Activated CD4-positive, alpha-beta memory T cell treated with anti-CD3 and anti-CD28 coated beads for 36 hours (primary cell): ENCODE measurements around the gene AFF1. TPM values are rescaled to one million over a fixed set of nuclear protein-coding genes. Genes with fewer than 3 reads are reported as not detected.
"Not testable (repeated sequence)": the region's sequence is repeated elsewhere in the genome, so short reads cannot be mapped to it uniquely, and the experiment has no call there.

Source experiments
- CTCF ChIA-PET: fragments of 350-600 bp; sonication (Branson Sonifier 250); formaldehyde crosslinking; loops from one replicate; lab custom pipeline; 2021; ENCODE audit warnings: antibody characterized with exemption, inconsistent platforms; lab: Charles Lee
- POLR2A ChIA-PET: fragments of 350-600 bp; sonication (Branson Sonifier 250); formaldehyde crosslinking; loops from one replicate; lab custom pipeline; 2021; ENCODE audit warnings: antibody characterized with exemption; lab: Charles Lee
- DNase-seq: peaks from one replicate; pipeline ENCODE4 v3.0.0-alpha.2; 2020
- H3K27ac Mint-ChIP-seq: one replicate; pipeline ENCODE4 v1.8.0; 2021; ENCODE audit warnings: mixed read lengths
- H3K27me3 Mint-ChIP-seq: one replicate; pipeline ENCODE4 v1.8.0; 2021; ENCODE audit warnings: mixed read lengths
- H3K36me3 Mint-ChIP-seq: one replicate; pipeline ENCODE4 v1.8.0; 2021; ENCODE audit warnings: mixed read lengths
- H3K4me1 Mint-ChIP-seq: one replicate; pipeline ENCODE4 v1.8.0; 2021; ENCODE audit warnings: low read depth, mixed read lengths
- H3K4me3 Mint-ChIP-seq: one replicate; pipeline ENCODE4 v1.8.0; 2021; ENCODE audit warnings: mild to moderate bottlenecking, mixed read lengths
- H3K9me3 Mint-ChIP-seq: one replicate; pipeline ENCODE4 v1.8.0; 2021; ENCODE audit warnings: mixed read lengths
- intact Hi-C: fragments of 100-400 bp; cut with micrococcal nuclease; formaldehyde crosslinking; loops from one replicate; pipeline ENCODE4 v1.15.1; 2023
- total RNA-seq, 2 experiments: library from RNA; stranded (reverse); gene quantifications; one replicate each; pipeline ENCODE4 v1.2.3, GENCODE V29; 2021

AFF1 gene
- total RNA-seq, 2 experiments from 2014 or later = 46.1 to 50.8 TPM

DNA sequence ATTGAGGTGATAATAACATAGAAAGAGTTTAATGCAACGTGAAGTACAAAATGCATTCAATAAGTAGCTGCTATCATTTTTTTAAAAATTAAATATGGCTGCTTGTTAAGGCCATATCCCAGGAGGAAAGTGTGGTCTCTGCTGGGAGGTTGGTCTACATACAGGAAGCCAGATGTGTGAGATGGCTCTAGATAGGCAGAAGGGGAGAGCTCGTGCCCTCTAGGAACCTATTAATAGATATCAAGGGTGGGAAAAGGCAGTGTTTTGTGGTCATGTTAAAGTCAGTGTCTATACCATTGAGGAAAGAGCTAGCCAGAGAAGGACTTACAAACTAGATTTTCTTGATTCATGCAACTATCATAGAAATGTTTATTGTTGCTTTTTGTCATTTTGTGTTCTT is 145.2 kb downstream of the AFF1 start:
- H3K36me3 Mint-ChIP-seq = peaks cover 7% of the 10 kb centered on the region
- H3K27ac Mint-ChIP-seq = no peak overlapping the region
- peaks cover 2% of the 10 kb centered on the region for H3K9me3 Mint-ChIP-seq
- no peaks in the 10 kb centered on the region for H3K27me3 Mint-ChIP-seq
- DNase-seq = no peak
- ChIA-PET POLR2A (no interaction called here), CTCF (interaction anchor here (1.7 kb wide), 1 partner anchor 158 kb away, joined by 6 read pairs; no protein-coding TSS in a partner anchor)
- H3K4me1 Mint-ChIP-seq = peaks cover 36% of the 10 kb centered on the region
- intact Hi-C loops = no loop called here
- H3K4me3 Mint-ChIP-seq = no peak overlapping the region

DNA sequence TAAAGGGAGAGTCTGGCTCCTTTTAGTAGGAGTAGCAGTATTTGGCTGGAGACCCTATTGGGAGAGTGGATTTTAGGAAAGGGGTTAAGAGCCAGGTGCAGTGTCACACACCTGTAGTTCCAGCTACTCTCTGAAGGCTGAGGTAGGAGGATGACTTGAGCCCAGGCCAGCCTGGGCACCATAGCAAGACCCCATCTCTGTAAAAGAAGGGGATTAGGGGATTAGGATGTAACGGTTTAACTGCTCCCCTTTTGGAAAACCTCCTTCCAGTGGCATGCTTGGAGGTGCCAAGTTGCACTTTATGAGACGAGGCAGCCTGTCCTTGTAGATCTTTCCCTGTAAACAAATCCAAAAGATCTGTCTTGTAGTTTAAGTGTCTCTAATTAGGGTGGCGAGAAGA is 145.7 kb downstream of the AFF1 start:
- ChIA-PET POLR2A (no interaction called here), CTCF (interaction anchor here (1.7 kb wide), 1 partner anchor 158 kb away, joined by 6 read pairs; no protein-coding TSS in a partner anchor)
- no peak for DNase-seq
- H3K27ac Mint-ChIP-seq = no peak overlapping the region
- H3K4me1 Mint-ChIP-seq = peaks cover 33% of the 10 kb centered on the region
- no peak overlapping the region for H3K4me3 Mint-ChIP-seq
- peaks cover 7% of the 10 kb centered on the region for H3K36me3 Mint-ChIP-seq
- H3K27me3 Mint-ChIP-seq = no peaks in the 10 kb centered on the region
- H3K9me3 Mint-ChIP-seq = peaks cover 2% of the 10 kb centered on the region
- intact Hi-C loops = no loop called here

DNA sequence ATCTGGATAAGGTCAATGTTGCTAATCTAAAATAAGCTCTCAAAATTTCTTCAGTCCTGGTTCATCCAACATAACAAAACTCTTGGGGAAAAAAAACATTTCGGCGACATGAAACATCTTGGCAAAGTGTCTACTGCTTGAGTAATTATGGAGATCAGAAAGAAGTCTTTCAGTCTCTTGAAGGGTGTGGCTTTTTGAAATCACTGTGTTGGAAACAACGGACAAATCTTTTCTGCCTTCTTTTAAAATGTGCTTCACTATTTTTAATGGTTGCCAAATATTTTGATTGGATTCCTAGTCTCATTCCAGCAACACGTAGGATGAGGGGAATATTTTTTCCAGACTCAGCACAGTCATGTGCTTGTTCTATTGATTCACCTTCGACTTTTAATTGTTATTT is 147.0 kb downstream of the AFF1 start:
- H3K4me1 Mint-ChIP-seq = peaks cover 32% of the 10 kb centered on the region
- H3K4me3 Mint-ChIP-seq = no peak overlapping the region
- POLR2A ChIA-PET = interaction anchor here (0.6 kb wide), 1 partner anchor 9 kb away, joined by 3 read pairs; no protein-coding TSS in a partner anchor
- H3K36me3 Mint-ChIP-seq = peaks cover 10% of the 10 kb centered on the region
- no peak for DNase-seq
- CTCF ChIA-PET = no interaction called here
- peaks cover 2% of the 10 kb centered on the region for H3K9me3 Mint-ChIP-seq
- no peaks in the 10 kb centered on the region for H3K27me3 Mint-ChIP-seq
- intact Hi-C loops = no loop called here
- no peak overlapping the region for H3K27ac Mint-ChIP-seq

DNA sequence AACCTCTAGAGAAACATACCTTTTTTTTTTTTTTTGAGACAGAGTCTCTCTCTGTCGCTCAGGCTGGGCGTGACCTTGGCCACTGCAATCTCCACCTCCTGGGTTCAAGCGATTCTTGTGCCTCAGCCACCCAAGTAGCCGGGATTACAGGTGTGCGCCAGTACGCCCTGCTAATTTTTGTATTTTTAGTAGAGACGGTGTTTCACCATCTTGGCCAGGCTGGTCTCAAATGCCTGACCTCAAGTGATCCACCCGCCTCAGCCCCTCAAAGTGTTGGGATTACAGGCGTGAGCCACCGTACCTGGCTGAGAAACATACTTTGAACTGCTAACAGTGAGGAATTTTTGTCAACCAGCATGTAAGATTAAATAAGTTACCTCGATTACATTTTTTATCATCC is 150.9 kb downstream of the AFF1 start:
- H3K36me3 Mint-ChIP-seq, intact Hi-C loops, H3K9me3 Mint-ChIP-seq, H3K4me3 Mint-ChIP-seq, CTCF ChIA-PET, DNase-seq, H3K27me3 Mint-ChIP-seq, POLR2A ChIA-PET, H3K27ac Mint-ChIP-seq: not testable (repeated sequence)
- peaks cover 27% of the 10 kb centered on the region for H3K4me1 Mint-ChIP-seq

DNA sequence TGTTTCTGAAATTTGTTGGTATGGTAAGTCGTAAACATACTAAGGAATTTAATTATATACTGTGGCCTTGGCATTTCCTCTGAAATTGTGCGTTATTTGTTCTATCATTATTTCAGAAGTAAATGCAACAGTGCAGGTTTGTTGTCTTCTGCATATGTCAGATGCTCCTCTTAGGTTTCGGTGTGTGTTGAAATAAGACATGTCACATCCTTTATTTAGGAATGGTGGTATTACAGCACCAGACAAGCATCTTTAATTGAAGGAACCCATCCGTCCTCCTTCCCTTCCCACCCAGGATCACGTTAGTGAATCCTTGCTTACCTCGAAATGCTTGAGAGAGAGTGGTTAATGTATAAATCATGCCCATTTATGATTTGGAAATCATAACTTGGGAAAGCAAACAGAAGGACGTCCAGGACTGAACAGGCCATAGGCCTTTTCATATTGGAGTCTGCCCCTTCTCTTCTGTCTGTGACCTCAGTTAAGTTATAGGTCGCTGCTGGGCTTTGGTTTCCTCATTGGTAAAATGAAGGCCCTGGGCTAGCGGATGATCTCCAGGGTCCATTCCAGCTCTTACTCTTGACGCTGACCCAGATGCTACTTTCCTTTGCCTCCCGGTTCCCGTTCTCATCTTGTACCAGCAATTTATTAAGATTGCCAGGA is 151.5 kb downstream of the AFF1 start:
- ChIA-PET POLR2A (no interaction called here), CTCF (no interaction called here)
- Mint-ChIP-seq H3K9me3 (no peaks in the 10 kb centered on the region), H3K4me3 (no peak overlapping the region), H3K4me1 (peaks cover 26% of the 10 kb centered on the region), H3K27ac (no peak overlapping the region), H3K27me3 (no peaks in the 10 kb centered on the region), H3K36me3 (peaks cover 8% of the 10 kb centered on the region)
- intact Hi-C loops = no loop called here
- no peak for DNase-seq

DNA sequence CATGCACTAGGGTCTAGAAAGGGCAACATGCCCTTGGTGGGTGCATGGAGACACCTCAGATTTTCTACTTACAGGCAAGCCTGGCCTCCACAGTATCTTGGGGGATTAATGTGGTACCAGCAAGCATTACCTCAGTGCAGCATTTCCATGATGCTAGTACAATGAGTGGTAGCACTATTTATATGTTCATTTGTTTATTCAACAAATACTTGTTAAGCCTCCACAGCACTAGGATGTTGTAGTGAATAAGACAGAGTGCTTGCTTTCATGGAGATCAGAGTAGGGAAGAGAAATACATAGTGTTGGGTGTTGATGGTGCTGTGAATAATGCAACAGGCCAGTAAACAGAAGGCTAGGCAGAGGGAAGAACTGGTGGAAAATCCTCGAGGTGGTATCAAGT is 152.2 kb downstream of the AFF1 start:
- no peaks in the 10 kb centered on the region for H3K9me3 Mint-ChIP-seq
- no peak overlapping the region for H3K27ac Mint-ChIP-seq
- ChIA-PET POLR2A (no interaction called here), CTCF (no interaction called here)
- H3K27me3 Mint-ChIP-seq = no peaks in the 10 kb centered on the region
- peaks cover 24% of the 10 kb centered on the region for H3K4me1 Mint-ChIP-seq
- H3K4me3 Mint-ChIP-seq = no peak overlapping the region
- DNase-seq = no peak
- peaks cover 8% of the 10 kb centered on the region for H3K36me3 Mint-ChIP-seq
- intact Hi-C loops = no loop called here

DNA sequence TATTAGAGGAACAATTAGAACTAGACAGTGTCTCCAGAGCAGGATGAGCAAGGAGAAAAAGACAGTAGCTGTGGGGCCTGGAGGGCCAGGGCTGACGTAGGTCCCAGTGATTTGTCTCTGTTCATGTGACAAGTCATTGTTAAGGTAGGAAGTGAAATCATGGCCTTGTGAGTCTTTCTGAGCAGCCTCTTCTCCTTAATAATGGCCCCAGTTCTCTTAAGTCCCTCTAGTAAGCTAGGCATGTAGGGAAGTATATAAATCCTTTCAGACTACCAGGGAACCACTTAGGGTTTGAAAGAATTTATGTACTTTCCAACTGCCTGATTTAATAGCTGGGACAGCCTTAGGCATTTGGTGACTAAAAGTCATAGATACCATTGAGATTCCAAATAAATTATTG is 152.6 kb downstream of the AFF1 start:
- POLR2A ChIA-PET = no interaction called here
- intact Hi-C loops = no loop called here
- peaks cover 8% of the 10 kb centered on the region for H3K36me3 Mint-ChIP-seq
- peaks cover 28% of the 10 kb centered on the region for H3K4me1 Mint-ChIP-seq
- no peaks in the 10 kb centered on the region for H3K27me3 Mint-ChIP-seq
- no peak overlapping the region for H3K27ac Mint-ChIP-seq
- DNase-seq = no peak
- CTCF ChIA-PET = interaction anchor here (7.6 kb wide), 1 partner anchor 165 kb away, joined by 176 read pairs; no protein-coding TSS in a partner anchor
- H3K9me3 Mint-ChIP-seq = no peaks in the 10 kb centered on the region
- H3K4me3 Mint-ChIP-seq = no peak overlapping the region

DNA sequence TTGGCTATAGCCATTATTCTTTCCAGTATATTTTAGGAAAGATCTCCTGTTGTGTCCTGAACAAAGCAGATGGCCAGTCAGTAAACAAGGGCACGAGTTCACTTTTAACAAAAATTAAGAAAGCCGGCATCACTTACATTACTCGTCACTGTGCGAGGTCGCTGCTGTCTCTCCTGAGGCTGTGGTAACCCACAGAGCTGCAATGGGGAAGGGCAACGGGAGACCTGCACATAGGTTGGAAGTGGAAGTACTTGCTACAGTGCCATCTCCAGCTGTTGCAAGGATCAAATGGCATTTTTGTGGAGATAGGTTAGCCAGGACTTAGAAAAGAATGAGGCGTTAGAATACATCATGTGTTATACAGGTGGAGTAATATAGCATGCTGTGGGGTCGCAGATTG is 153.4 kb downstream of the AFF1 start:
- no peak overlapping the region for H3K27ac Mint-ChIP-seq
- CTCF ChIA-PET = interaction anchor here (7.6 kb wide), 1 partner anchor 166 kb away, joined by 176 read pairs; no protein-coding TSS in a partner anchor
- peaks cover 9% of the 10 kb centered on the region for H3K36me3 Mint-ChIP-seq
- no peaks in the 10 kb centered on the region for H3K27me3 Mint-ChIP-seq
- DNase-seq = no peak
- peaks cover 35% of the 10 kb centered on the region for H3K4me1 Mint-ChIP-seq
- intact Hi-C loops = no loop called here
- H3K9me3 Mint-ChIP-seq = no peaks in the 10 kb centered on the region
- no peak overlapping the region for H3K4me3 Mint-ChIP-seq
- POLR2A ChIA-PET = interaction anchor here (0.7 kb wide), 1 partner anchor 38 kb away, joined by 3 read pairs; no protein-coding TSS in a partner anchor

DNA sequence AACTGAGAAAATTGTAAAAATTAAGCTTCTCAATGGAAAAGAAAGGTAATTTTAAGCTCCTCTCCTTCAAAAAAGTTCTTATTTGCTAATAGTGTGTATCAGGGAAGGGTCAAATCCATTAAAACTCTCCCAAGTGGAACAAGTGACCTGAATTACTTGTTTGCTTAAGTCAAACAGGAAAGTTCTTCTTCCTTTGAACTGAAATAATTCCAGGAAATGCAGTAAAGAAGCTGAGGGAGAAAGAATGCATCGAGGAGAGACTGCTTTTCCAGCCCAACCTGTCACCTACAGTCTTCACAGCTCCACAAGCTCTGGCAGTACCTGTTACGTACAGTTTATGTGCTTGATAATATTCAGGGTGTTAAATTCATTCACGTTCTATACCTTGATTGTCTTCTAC is 154.6 kb downstream of the AFF1 start:
- Mint-ChIP-seq H3K9me3 (no peaks in the 10 kb centered on the region), H3K27me3 (no peaks in the 10 kb centered on the region), H3K4me3 (no peak overlapping the region), H3K36me3 (peaks cover 9% of the 10 kb centered on the region), H3K4me1 (peaks cover 40% of the 10 kb centered on the region), H3K27ac (no peak overlapping the region)
- POLR2A ChIA-PET = interaction anchor here (0.5 kb wide), 1 partner anchor 78 kb away, joined by 3 read pairs; no protein-coding TSS in a partner anchor
- intact Hi-C loops = no loop called here
- CTCF ChIA-PET = interaction anchor here (0.7 to 7.6 kb wide), 2 partner anchors 54 to 167 kb away, joined by 4 to 176 read pairs; no protein-coding TSS in a partner anchor
- DNase-seq = no peak

DNA sequence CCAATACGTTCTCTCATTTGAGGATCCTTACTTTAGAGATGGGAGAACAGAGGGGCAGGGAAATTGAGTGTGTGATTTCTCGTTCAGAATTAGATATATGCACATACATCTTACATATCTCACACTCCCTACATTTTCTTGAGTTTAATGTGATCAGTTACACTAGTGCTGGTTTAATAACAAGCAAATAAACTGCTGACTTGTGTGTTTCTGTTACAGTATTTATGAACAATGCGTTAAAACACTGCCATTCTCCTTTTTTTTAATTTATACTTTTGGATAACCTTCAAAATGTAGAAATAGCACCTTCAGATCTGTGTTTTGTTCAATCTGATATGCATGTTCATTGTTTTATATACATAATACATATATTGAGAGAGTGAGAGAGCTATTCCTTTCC is 155.5 kb downstream of the AFF1 start:
- peaks cover 41% of the 10 kb centered on the region for H3K4me1 Mint-ChIP-seq
- H3K9me3 Mint-ChIP-seq = no peaks in the 10 kb centered on the region
- H3K27ac Mint-ChIP-seq = no peak overlapping the region
- ChIA-PET POLR2A (no interaction called here), CTCF (interaction anchor here (7.6 kb wide), 1 partner anchor 168 kb away, joined by 176 read pairs; no protein-coding TSS in a partner anchor)
- peaks cover 5% of the 10 kb centered on the region for H3K36me3 Mint-ChIP-seq
- no peaks in the 10 kb centered on the region for H3K27me3 Mint-ChIP-seq
- H3K4me3 Mint-ChIP-seq = no peak overlapping the region
- DNase-seq = no peak
- intact Hi-C loops = no loop called here

DNA sequence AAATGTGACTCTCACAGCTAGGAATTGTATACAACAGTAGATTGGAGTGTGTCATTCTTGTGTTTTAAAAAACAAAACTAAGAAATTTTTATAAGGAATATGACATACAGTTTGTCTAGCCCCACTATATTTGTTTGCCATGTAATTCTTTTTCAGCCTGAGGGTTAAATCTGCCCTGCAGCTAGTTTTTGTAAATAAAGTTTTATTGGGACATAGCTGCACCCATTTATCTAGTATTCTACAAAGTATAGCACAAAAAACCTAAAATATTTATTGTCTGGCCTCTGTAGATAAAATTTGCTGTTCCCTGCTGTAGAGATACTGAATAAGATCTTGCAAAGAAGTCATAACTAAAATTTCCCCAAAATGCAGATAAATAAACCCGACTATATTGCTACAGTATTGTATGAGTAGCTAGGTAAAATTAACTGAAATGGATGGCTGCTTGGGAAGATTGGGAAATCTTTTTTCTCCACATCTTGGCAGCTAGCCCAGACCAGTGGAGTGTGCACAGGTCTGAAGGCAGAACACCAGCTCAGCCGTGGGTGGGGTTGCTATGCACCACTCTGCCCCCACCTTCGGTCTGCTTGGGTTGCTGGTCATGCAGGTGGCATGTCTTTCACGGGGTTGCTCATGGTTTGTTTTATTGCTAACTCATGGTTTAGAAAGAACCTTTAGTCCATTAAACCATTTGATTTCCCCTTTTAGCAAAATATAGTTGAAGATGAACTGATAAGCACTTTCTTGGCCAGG is 157.8 kb downstream of the AFF1 start:
- intact Hi-C loops = loop anchor here (1.0 kb wide), 8 partner anchors 11 to 170 kb away; no protein-coding TSS in a partner anchor
- H3K27ac Mint-ChIP-seq = no peak overlapping the region
- peaks cover 45% of the 10 kb centered on the region for H3K4me1 Mint-ChIP-seq
- H3K27me3 Mint-ChIP-seq = no peaks in the 10 kb centered on the region
- no peak overlapping the region for H3K4me3 Mint-ChIP-seq
- peaks cover 5% of the 10 kb centered on the region for H3K36me3 Mint-ChIP-seq
- ChIA-PET POLR2A (interaction anchor here (1.2 to 2.0 kb wide), 2 partner anchors 85 to 86 kb away, joined by 3 to 12 read pairs; no protein-coding TSS in a partner anchor), CTCF (interaction anchor here (0.8 to 7.6 kb wide), 19 partner anchors 9 to 594 kb away, joined by 3 to 176 read pairs (median 5); partner anchors contain the start of gene AFF1)
- H3K9me3 Mint-ChIP-seq = no peaks in the 10 kb centered on the region
- DNase-seq = peak; percentile 19
